ENCODE measurements around the gene ART3. TPM values are rescaled to one million over a fixed set of nuclear protein-coding genes. Genes with fewer than 3 reads are reported as not detected.

Gene ART3
- polyA plus RNA-seq, 1 of the 3 experiments (the other 2 are of a cell fraction) = not detected

DNA sequence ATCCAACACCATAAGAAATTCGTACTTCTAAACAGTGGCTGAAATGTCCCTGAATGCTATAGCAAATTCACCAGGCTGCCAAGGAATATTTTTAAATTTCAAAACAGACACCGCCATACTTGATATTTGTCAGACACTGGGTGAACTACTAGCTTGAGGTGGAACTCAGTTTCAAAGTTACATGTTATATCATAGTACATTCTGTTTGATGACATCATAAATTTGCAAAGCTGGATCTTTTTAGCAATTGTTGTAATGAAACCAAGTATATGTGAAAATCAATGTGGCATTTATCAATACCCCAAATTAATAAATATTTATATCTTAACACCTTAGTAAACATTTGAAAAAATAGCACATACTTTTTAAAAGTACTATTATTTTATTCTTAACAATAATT, 14.2 kb downstream of the ART3 start:
- Histone ChIP-seq H4K20me1 (ENCODE audit: insufficient read depth) (no peaks in the 10 kb centered on the region), H3F3A (replicated peaks; ENCODE audit: insufficient read depth) (no peaks in the 10 kb centered on the region), H3K4me1 (ENCODE audit: control insufficient read depth in 1 of 2, insufficient read depth in 2 of 2, low read depth in 1 of 2, low read length in 1 of 2) (peaks cover 0 to 4% of the 10 kb centered on the region in 2 experiments; a peak in 2 of 4 replicates), H3K79me2 (ENCODE audit: insufficient read depth) (no peaks in the 10 kb centered on the region), H3K4me2 (no peak overlapping the region), H3K27me3 (ENCODE audit: insufficient read depth) (no peaks in the 10 kb centered on the region), H3K9me3 (no peaks in the 10 kb centered on the region), H3K9ac (no peak overlapping the region), H3K27ac (ENCODE audit: low read depth in 2 of 2, low read length in 1 of 2) (no peak overlapping the region), H2AFZ (ENCODE audit: low read depth) (no peak overlapping the region), H3K9me2 (no peaks in the 10 kb centered on the region), H3K36me3 (replicated peaks in 1 of 2; ENCODE audit: control insufficient read depth in 1 of 2, insufficient read depth in 2 of 2, low read length in 1 of 2) (no peaks in the 10 kb centered on the region), H3K4me3 (ENCODE audit: low read depth in 2 of 2, low read length in 1 of 2) (no peak overlapping the region)
- WGBS (ENCODE audit: low lambda C conversion rate) = 88% methylated on average over 2 of the region's 2 CpGs
- TF ChIP-seq EZH2phosphoT487 (IDR thresholded peaks at IDR 0.05; ENCODE audit: borderline replicate concordance, low read depth) (no peak), SIN3A (IDR thresholded peaks at IDR 0.05; ENCODE audit: borderline replicate concordance, low read depth, low read length) (no peak), POLR2AphosphoS5 (IDR thresholded peaks at IDR 0.05; ENCODE audit: low read depth, low read length) (no peak), MXI1 (IDR thresholded peaks at IDR 0.05; ENCODE audit: low read depth, low read length) (no peak), SMC3 (IDR thresholded peaks at IDR 0.05; ENCODE audit: low read depth, low read length) (no peak), RFX5 (IDR thresholded peaks at IDR 0.05; ENCODE audit: low read length) (no peak), PBX3 (IDR thresholded peaks at IDR 0.05) (no peak), GABPA (IDR thresholded peaks at IDR 0.05; ENCODE audit: low read depth) (no peak), TEAD4 (IDR thresholded peaks at IDR 0.05; ENCODE audit: borderline replicate concordance, insufficient read depth) (no peak), FOXJ3 (CRISPR knock-in tag; IDR thresholded peaks at IDR 0.05) (no peak)
- TF ChIP-seq, protein P1, sequence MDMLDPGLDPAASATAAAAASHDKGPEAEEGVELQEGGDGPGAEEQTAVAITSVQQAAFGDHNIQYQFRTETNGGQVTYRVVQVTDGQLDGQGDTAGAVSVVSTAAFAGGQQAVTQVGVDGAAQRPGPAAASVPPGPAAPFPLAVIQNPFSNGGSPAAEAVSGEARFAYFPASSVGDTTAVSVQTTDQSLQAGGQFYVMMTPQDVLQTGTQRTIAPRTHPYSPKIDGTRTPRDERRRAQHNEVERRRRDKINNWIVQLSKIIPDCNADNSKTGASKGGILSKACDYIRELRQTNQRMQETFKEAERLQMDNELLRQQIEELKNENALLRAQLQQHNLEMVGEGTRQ (IDR thresholded peaks at IDR 0.05; ENCODE audit: borderline replicate concordance, low read depth, low read length) = no peak
- CTCF ChIA-PET = interaction anchor here (1.1 kb wide), 1 partner anchor 194 kb away, joined by 4 read pairs; no protein-coding TSS in a partner anchor
- DNase-seq = no peak
- POLR2A ChIA-PET = no interaction called here

- Histone ChIP-seq H3K27me3 (ENCODE audit: insufficient read depth) (no peaks in the 10 kb centered on the region), H2AFZ (ENCODE audit: low read depth) (peak overlapping the region; percentile 78; the same call in 1 of the 2 replicates), H3K4me1 (ENCODE audit: control insufficient read depth in 1 of 2, insufficient read depth in 2 of 2, low read depth in 1 of 2, low read length in 1 of 2) (peaks cover 0 to 4% of the 10 kb centered on the region in 2 experiments; a peak in 2 of 4 replicates), H3K9me2 (no peaks in the 10 kb centered on the region), H4K20me1 (ENCODE audit: insufficient read depth) (no peaks in the 10 kb centered on the region), H3F3A (replicated peaks; ENCODE audit: insufficient read depth) (no peaks in the 10 kb centered on the region), H3K79me2 (ENCODE audit: insufficient read depth) (no peaks in the 10 kb centered on the region), H3K4me3 (ENCODE audit: low read depth in 2 of 2, low read length in 1 of 2) (no peak overlapping the region), H3K9me3 (no peaks in the 10 kb centered on the region), H3K9ac (no peak overlapping the region), H3K27ac (ENCODE audit: low read depth in 2 of 2, low read length in 1 of 2) (peak overlapping the region; percentile 52 to 80), H3K36me3 (replicated peaks in 1 of 2; ENCODE audit: control insufficient read depth in 1 of 2, insufficient read depth in 2 of 2, low read length in 1 of 2) (no peaks in the 10 kb centered on the region), H3K4me2 (0 out of 2 replicates have a peak overlapping the region, but pooled peaks have one; percentile 24)
- WGBS (ENCODE audit: low lambda C conversion rate) = 31% methylated on average over 7 of the region's 7 CpGs
- peak; percentile 45 for DNase-seq
- ChIA-PET CTCF (no interaction called here), POLR2A (no interaction called here)
- peak; percentile 33 for TF ChIP-seq CHD2 (IDR thresholded peaks at IDR 0.05; ENCODE audit: low read length, partially characterized antibody)
- TF ChIP-seq MEF2A (IDR thresholded peaks at IDR 0.05; ENCODE audit: borderline replicate concordance, low read depth) = no peak
- no peak for TF ChIP-seq SMC3 (IDR thresholded peaks at IDR 0.05; ENCODE audit: low read depth, low read length)
- TF ChIP-seq EP300 (IDR thresholded peaks at IDR 0.05; ENCODE audit: borderline replicate concordance in 1 of 2, low read depth in 1 of 2, low read length in 1 of 2) = peak in 1 of 2 experiments; percentile 57; a peak in 2 of 4 replicates
- TF ChIP-seq RCOR1 (IDR thresholded peaks at IDR 0.05; ENCODE audit: low read length) = peak; percentile 78
- peak; percentile 53; the same call in 1 of the 2 replicates for TF ChIP-seq USF1 (IDR thresholded peaks at IDR 0.05; ENCODE audit: borderline replicate concordance, low read depth)
- no peak for TF ChIP-seq CTCF (IDR thresholded peaks at IDR 0.05)
- TF ChIP-seq GABPA (IDR thresholded peaks at IDR 0.05; ENCODE audit: low read depth) = no peak
- TF ChIP-seq PBX3 (IDR thresholded peaks at IDR 0.05) = peak; percentile 56
- TF ChIP-seq MXI1 (IDR thresholded peaks at IDR 0.05; ENCODE audit: low read depth, low read length) = peak; percentile 47; the same call in 1 of the 2 replicates
- no peak for TF ChIP-seq TAF1 (IDR thresholded peaks at IDR 0.05; ENCODE audit: borderline replicate concordance, low read depth, low read length)
- TF ChIP-seq, protein P2, sequence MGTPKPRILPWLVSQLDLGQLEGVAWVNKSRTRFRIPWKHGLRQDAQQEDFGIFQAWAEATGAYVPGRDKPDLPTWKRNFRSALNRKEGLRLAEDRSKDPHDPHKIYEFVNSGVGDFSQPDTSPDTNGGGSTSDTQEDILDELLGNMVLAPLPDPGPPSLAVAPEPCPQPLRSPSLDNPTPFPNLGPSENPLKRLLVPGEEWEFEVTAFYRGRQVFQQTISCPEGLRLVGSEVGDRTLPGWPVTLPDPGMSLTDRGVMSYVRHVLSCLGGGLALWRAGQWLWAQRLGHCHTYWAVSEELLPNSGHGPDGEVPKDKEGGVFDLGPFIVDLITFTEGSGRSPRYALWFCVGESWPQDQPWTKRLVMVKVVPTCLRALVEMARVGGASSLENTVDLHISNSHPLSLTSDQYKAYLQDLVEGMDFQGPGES (IDR thresholded peaks at IDR 0.05; ENCODE audit: low read depth, low read length) = no peak
- TF ChIP-seq TCF12 (IDR thresholded peaks at IDR 0.05) = peak; percentile 54
These were observed 15.8 kb downstream of the ART3 start for GRCh38 chr4:76090241-76090691.

All from SK-N-SH (cell line).